SU-DHL-6 (cell line): ENCODE data around the gene KLHL20.
A peak's percentile ranks its signal among the peaks of the same experiment; 100 is the strongest.

Experiments used
- H2AFZ ChIP-seq: fragments of 200-600 bp; sonication (generic); 2 replicates; pipeline ENCODE4 v1.6.1; 2014; ENCODE audit warnings: low read depth, mild to moderate bottlenecking, moderate library complexity, mixed read lengths, antibody characterized with exemption, low read length; ENCODE audit not compliant: severe bottlenecking
- H3F3A ChIP-seq: fragments of 200-600 bp; shearing (Covaris generic); 2 replicates; pipeline ENCODE4 v1.6.0; 2016; ENCODE audit warnings: antibody characterized with exemption, mild to moderate bottlenecking; ENCODE audit not compliant: insufficient read depth
- H3K27ac ChIP-seq: fragments of 200-600 bp; sonication (generic); 2 replicates; pipeline ENCODE4 v1.5.1; 2016; ENCODE audit warnings: low read depth, mild to moderate bottlenecking, low read length, moderate library complexity, mixed read lengths
- H3K27me3 ChIP-seq: fragments of 200-600 bp; sonication (generic), shearing (Covaris generic); 2 replicates; pipeline ENCODE4 v1.6.0; 2014; ENCODE audit warnings: mild to moderate bottlenecking, low read length
- H3K36me3 ChIP-seq: fragments of 200-600 bp; sonication (generic); 2 replicates; pipeline ENCODE4 v1.6.1; 2014; ENCODE audit warnings: mild to moderate bottlenecking, low read length, mixed read lengths
- H3K4me2 ChIP-seq: fragments of 300-600, 200-600 bp; shearing (Covaris generic), sonication (generic); 2 replicates; pipeline ENCODE4 v1.6.0; 2014; ENCODE audit warnings: low read length, low read depth, mild to moderate bottlenecking; ENCODE audit not compliant: poor library complexity, severe bottlenecking
- H3K4me3 ChIP-seq: fragments of 200-600 bp; sonication (generic); 2 replicates; pipeline ENCODE4 v1.5.1; 2014; ENCODE audit warnings: antibody characterized with exemption, low read length, mild to moderate bottlenecking, mixed read lengths; ENCODE audit not compliant: insufficient read depth, poor library complexity, severe bottlenecking
- H3K79me2 ChIP-seq: fragments of 200-600 bp; sonication (generic); 2 replicates; pipeline ENCODE4 v1.6.1; 2014; ENCODE audit warnings: mild to moderate bottlenecking, low read length, moderate library complexity; ENCODE audit not compliant: insufficient read depth
- H3K9ac ChIP-seq: fragments of 200-600 bp; sonication (generic); 2 replicates; pipeline ENCODE4 v1.7.0; 2014; ENCODE audit warnings: mild to moderate bottlenecking, low read length
- H3K9me2 ChIP-seq: fragments of 200-600 bp; sonication (generic); replicated peaks from 2 replicates; pipeline ENCODE4 v1.6.1; 2014; ENCODE audit warnings: low read length; ENCODE audit not compliant: insufficient read depth
- H3K9me3 ChIP-seq: fragments of 200-600 bp; sonication (generic); 2 replicates; pipeline ENCODE4 v1.6.1; 2014; ENCODE audit warnings: low read length, mixed read lengths; ENCODE audit not compliant: insufficient read depth
- H4K20me1 ChIP-seq: fragments of 200-600 bp; sonication (generic); 2 replicates; pipeline ENCODE4 v1.6.1; 2014; ENCODE audit warnings: low read depth, mild to moderate bottlenecking, antibody characterized with exemption, low read length, moderate library complexity, mixed read lengths
- CTCF ChIP-seq: fragments of 200-600 bp; sonication (generic); IDR thresholded peaks from one replicate; pipeline ENCODE4 v1.5.1; 2017; ENCODE audit warnings: antibody characterized with exemption, mild to moderate bottlenecking, low read length, moderate library complexity; ENCODE audit not compliant: insufficient read depth, poor library complexity, severe bottlenecking
- EZH2phosphoT487 ChIP-seq: fragments of 200-600 bp; sonication (generic), shearing (Covaris generic); conservative IDR thresholded peaks from 2 replicates; pipeline ENCODE4 v1.6.1; 2018; ENCODE audit warnings: mild to moderate bottlenecking, antibody characterized with exemption, low read length, moderate library complexity, mixed read lengths

The KLHL20 gene

GRCh38 chr1:173818459-173818858, 103.7 kb downstream of the KLHL20 start:
- TF ChIP-seq CTCF (no peak), EZH2phosphoT487 (no peak)
- H3K4me3 ChIP-seq, result no peak overlapping the region

GRCh38 chr1:173821680-173822079, 106.9 kb downstream of the KLHL20 start:
- H3K27me3 ChIP-seq, result no peaks in the 10 kb centered on the region
- no peaks in the 10 kb centered on the region for H3K9me2 ChIP-seq
- H3K4me3 ChIP-seq, result no peak overlapping the region
- H4K20me1 ChIP-seq, result 0 out of 2 replicates have a peak, but pooled peaks cover 9% of the 10 kb centered on the region
- H3K79me2 ChIP-seq, result peaks cover 79% of the 10 kb centered on the region
- H3K27ac ChIP-seq, result no peak overlapping the region
- H2AFZ ChIP-seq, result no peak overlapping the region
- no peak overlapping the region for H3K9ac ChIP-seq
- peaks cover 14% of the 10 kb centered on the region for H3F3A ChIP-seq
- TF ChIP-seq CTCF (no peak), EZH2phosphoT487 (no peak)
- H3K36me3 ChIP-seq, result peaks cover 27% of the 10 kb centered on the region
- H3K4me2 ChIP-seq, result peak overlapping the region; percentile 67
- H3K9me3 ChIP-seq, result no peaks in the 10 kb centered on the region

More at GRCh38 chr1:173818459-173818858, 103.7 kb downstream of the KLHL20 start:
- Histone ChIP-seq H3K79me2 (peaks cover 88% of the 10 kb centered on the region), H3K36me3 (peaks cover 27% of the 10 kb centered on the region), H3F3A (no peaks in the 10 kb centered on the region), H3K27me3 (no peaks in the 10 kb centered on the region), H3K4me2 (no peak overlapping the region), H3K27ac (no peak overlapping the region), H3K9me3 (no peaks in the 10 kb centered on the region), H3K9me2 (no peaks in the 10 kb centered on the region), H3K9ac (no peak overlapping the region), H4K20me1 (0 out of 2 replicates have a peak, but pooled peaks cover 9% of the 10 kb centered on the region), H2AFZ (no peak overlapping the region)

GRCh38 chr1:173823781-173824314, 109.1 kb downstream of the KLHL20 start:
- no peaks in the 10 kb centered on the region for H3K9me3 ChIP-seq
- peak overlapping the region; percentile 99 for H3K4me3 ChIP-seq
- peak overlapping the region; percentile 89 for H3K27ac ChIP-seq
- peaks cover 18% of the 10 kb centered on the region for H3F3A ChIP-seq
- H3K79me2 ChIP-seq, result peaks cover 63% of the 10 kb centered on the region
- no peaks in the 10 kb centered on the region for H3K27me3 ChIP-seq
- peak overlapping the region; percentile 67 for H3K4me2 ChIP-seq
- peak overlapping the region; percentile 88 for H3K9ac ChIP-seq
- TF ChIP-seq CTCF, result no peak
- TF ChIP-seq EZH2phosphoT487, result no peak
- peak overlapping the region; percentile 75 for H2AFZ ChIP-seq
- 0 out of 2 replicates have a peak, but pooled peaks cover 9% of the 10 kb centered on the region for H4K20me1 ChIP-seq
- peaks cover 24% of the 10 kb centered on the region for H3K36me3 ChIP-seq
- no peaks in the 10 kb centered on the region for H3K9me2 ChIP-seq
